IPS DF 6.9 (cell line): ENCODE data around the gene KPNA6.

Experiments
- DNase-seq: peaks from one replicate; pipeline ENCODE4 v3.0.0-alpha.2; 2013; ENCODE audit warnings: low read depth, low spot score
- H3K27ac ChIP-seq: one replicate; pipeline ENCODE4 v1.5.1; 2013; ENCODE audit warnings: low read length, control low read depth
- H3K27me3 ChIP-seq: 2 replicates; pipeline ENCODE4 v1.6.1; 2013; ENCODE audit warnings: mild to moderate bottlenecking, low read length; ENCODE audit not compliant: control insufficient read depth, insufficient read depth
- H3K36me3 ChIP-seq: 2 replicates; pipeline ENCODE4 v1.6.1; 2013; ENCODE audit warnings: low read length; ENCODE audit not compliant: control insufficient read depth, insufficient read depth
- H3K4me1 ChIP-seq: 2 replicates; pipeline ENCODE4 v1.6.1; 2013; ENCODE audit warnings: low read length; ENCODE audit not compliant: control insufficient read depth, insufficient read depth
- H3K4me3 ChIP-seq: 2 replicates; pipeline ENCODE4 v1.5.1; 2013; ENCODE audit warnings: mild to moderate bottlenecking, low read length
- H3K9me3 ChIP-seq: 2 replicates; pipeline ENCODE4 v1.6.1; 2013; ENCODE audit warnings: low read length, inconsistent platforms; ENCODE audit not compliant: control insufficient read depth, insufficient read depth
- WGBS: extraction: QIAGEN DNeasy Blood & Tissue Kit; methylation state at CpG from one replicate; pipeline ENCODE4 v1.1.7; 2013; ENCODE audit warnings: mixed read lengths, missing lambda C conversion rate; ENCODE audit not compliant: insufficient read length, insufficient coverage; 5-methylcytosine and 5-hydroxymethylcytosine counted together

Gene KPNA6

DNA sequence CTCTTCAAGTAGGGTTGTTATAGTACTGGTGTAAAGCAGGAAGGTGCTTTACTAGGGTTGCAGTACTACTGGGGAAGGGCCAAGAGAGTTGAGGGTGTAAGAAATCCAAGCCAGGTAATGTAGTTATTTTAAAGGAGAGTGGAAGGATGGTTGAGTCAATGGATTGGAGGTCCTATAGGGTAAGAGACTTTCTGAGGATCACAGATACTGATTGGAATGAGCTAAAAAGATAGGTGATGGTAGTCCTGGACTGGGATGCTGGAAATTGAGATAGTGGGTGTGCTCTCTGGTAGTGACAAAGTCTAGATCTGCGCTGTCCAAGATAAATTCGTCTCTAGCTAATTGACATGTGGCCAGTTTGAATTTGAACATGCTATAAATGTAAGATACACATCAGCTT, 78.6 kb downstream of the KPNA6 start:
- DNase-seq: no peak
- H3K9me3 ChIP-seq: no peaks in the 10 kb centered on the region
- H3K4me3 ChIP-seq: no peak overlapping the region
- H3K27ac ChIP-seq: no peak overlapping the region
- H3K36me3 ChIP-seq: peaks cover 39% of the 10 kb centered on the region
- no peaks in the 10 kb centered on the region for H3K27me3 ChIP-seq
- H3K4me1 ChIP-seq: no peaks in the 10 kb centered on the region
- WGBS: no CpG with 5 or more reads among the region's 2 CpGs

DNA sequence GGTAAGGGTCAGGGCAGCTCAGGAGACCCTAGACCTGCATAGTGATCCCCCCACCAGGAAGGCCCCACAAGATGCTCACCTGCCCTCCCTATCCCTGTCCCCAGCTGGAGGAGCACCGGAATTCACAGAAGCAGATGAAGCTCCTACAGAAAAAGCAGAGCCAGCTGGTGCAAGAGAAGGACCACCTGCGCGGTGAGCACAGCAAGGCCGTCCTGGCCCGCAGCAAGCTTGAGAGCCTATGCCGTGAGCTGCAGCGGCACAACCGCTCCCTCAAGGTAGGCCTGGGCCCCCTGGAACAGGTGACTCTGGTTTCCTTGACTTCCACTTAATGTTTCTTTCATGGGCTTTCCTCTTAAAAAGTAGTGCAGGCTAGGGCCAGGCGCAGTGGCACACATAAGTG, 80.0 kb downstream of the KPNA6 start:
- WGBS: no CpG with 5 or more reads among the region's 9 CpGs
- Histone ChIP-seq H3K27me3 (no peaks in the 10 kb centered on the region), H3K4me3 (no peak overlapping the region), H3K9me3 (no peaks in the 10 kb centered on the region), H3K36me3 (peaks cover 49% of the 10 kb centered on the region), H3K27ac (no peak overlapping the region), H3K4me1 (no peaks in the 10 kb centered on the region)
- no peak for DNase-seq

DNA sequence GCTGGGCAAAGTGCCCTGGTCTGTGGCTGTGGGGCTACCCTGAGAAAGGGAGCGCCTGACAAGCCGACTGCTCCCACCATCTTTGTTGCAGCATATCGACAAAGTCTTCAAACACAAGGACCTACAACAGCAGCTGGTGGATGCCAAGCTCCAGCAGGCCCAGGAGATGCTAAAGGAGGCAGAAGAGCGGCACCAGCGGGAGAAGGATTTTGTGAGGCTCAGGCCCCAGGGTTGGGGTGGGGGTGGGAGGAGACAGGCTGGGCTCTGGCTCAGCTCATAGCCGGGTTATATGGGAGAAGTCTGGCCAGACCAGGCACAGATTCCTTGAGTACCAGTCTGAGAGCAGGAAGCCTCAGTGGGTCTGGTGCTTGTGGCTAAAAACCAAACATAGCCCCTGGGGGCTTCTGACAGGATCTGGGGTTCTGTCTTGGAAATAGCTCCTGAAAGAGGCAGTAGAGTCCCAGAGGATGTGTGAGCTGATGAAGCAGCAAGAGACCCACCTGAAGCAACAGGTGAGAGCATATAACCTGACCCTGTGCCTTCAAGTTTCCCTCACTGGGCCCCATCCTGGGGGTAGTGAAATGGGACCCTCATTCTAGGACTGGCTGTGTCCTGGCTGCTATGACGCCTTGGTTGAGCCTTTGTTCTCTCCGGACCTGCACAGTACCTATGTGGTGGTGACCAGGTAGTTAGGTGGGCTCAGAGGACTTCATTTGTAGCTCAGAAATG, 84.5 kb downstream of the KPNA6 start:
- Histone ChIP-seq H3K4me3 (no peak overlapping the region), H3K27me3 (no peaks in the 10 kb centered on the region), H3K9me3 (no peaks in the 10 kb centered on the region), H3K27ac (no peak overlapping the region), H3K36me3 (peaks cover 76% of the 10 kb centered on the region), H3K4me1 (no peaks in the 10 kb centered on the region)
- WGBS: no CpG with 5 or more reads among the region's 8 CpGs
- DNase-seq: no peak

DNA sequence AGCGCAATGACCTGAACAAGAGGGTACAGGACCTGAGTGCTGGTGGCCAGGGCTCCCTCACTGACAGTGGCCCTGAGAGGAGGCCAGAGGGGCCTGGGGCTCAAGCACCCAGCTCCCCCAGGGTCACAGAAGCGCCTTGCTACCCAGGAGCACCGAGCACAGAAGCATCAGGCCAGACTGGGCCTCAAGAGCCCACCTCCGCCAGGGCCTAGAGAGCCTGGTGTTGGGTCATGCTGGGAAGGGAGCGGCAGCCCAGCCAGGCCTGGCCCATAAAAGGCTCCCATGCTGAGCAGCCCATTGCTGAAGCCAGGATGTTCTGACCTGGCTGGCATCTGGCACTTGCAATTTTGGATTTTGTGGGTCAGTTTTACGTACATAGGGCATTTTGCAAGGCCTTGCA, 87.1 kb downstream of the KPNA6 start:
- Histone ChIP-seq H3K36me3 (peaks cover 60% of the 10 kb centered on the region), H3K4me3 (no peak overlapping the region), H3K9me3 (no peaks in the 10 kb centered on the region), H3K4me1 (no peaks in the 10 kb centered on the region; the same call in 1 of the 2 replicates), H3K27ac (no peak overlapping the region), H3K27me3 (no peaks in the 10 kb centered on the region)
- no CpG with 5 or more reads among the region's 6 CpGs for WGBS
- no peak for DNase-seq

DNA sequence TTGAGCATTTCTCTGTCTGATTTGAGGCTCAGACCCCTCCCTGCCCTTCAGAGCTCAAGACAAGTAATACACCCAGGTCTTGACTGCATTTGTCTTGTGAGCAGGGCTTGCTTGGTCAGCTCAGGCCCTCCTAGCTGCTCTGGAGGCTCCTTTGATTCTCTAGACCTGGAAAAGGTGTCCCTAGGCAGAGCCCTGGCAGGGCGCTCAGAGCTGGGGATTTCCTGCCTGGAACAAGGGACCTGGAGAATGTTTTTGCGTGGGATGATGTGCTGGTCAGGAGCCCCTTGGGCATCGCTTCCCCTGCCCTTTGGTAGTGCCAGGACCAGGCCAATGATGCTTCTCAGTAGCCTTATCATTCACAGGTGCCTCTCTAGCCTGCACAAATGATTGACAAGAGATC, 87.7 kb downstream of the KPNA6 start:
- no peak for DNase-seq
- WGBS: no CpG with 5 or more reads among the region's 3 CpGs
- Histone ChIP-seq H3K27me3 (no peaks in the 10 kb centered on the region), H3K4me3 (no peak overlapping the region), H3K27ac (no peak overlapping the region), H3K36me3 (peaks cover 55% of the 10 kb centered on the region), H3K4me1 (no peaks in the 10 kb centered on the region; the same call in 1 of the 2 replicates), H3K9me3 (no peaks in the 10 kb centered on the region)

DNA sequence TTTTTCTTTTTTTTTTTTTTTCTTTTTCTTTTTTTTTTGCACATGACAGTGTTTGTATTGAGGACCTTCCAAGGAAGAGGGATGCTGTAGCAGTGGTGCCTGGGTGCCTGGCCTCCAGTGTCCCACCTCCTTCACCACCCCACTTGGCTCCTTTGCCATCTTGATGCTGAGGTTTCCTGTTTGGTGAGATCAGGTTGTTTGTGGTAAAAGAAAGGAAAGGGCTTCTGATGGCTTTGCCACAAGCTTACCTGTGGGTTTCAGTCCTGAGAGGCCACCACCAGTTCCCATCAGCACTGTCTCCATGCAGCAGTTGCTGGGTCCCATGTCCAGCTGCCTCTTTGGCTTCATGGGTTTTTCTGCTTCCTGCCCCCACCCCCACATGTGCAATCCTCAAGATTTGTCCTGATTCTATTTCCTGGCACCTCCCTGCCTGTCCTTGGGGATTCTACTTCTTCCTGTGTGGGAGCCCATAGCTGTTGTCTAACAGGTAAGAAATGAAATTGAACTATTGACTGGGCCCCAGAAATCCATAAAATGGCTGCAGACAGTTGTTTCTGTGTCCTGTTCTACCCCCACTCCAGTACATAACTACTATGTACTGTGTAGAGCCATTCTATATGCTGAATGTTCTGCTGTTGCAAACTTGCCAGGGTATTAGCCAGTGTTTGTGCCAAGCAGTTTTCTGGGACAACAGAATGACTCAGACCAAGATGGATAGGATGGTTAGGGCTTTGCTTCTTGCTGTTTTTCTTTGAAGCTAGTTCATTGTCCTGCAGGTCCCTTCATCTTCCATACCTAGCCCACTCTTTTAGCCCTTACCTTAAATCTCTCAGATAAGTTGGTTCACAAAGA, 88.3 kb downstream of the KPNA6 start:
- Histone ChIP-seq H3K27me3 (no peaks in the 10 kb centered on the region), H3K9me3 (no peaks in the 10 kb centered on the region), H3K27ac (no peak overlapping the region), H3K4me1 (no peaks in the 10 kb centered on the region; the same call in 1 of the 2 replicates), H3K4me3 (no peak overlapping the region), H3K36me3 (peaks cover 53% of the 10 kb centered on the region)
- DNase-seq: no peak

DNA sequence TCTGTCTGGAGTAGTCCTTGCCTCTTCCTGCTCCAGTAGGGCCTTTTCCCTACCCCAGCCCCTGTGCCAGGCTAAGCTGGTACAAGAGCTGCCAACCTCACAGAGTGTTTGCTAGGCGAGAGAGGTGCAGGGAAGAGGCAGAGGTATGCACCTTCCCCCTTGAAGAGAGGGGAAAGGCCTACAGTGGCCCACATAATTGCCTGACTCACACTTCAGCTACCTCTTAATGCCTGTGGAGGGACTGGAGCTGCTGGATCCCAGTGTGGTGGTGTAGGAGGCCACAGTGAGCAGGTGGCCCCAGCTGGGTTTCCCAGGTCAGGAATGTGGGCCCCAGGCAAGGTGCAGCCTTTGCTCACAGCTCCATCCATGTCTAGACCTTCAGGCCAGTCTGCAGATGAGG, 89.2 kb downstream of the KPNA6 start:
- H3K4me1 ChIP-seq: peaks cover 4% of the 10 kb centered on the region; the same call in 1 of the 2 replicates
- no peak for DNase-seq
- H3K9me3 ChIP-seq: no peaks in the 10 kb centered on the region
- H3K36me3 ChIP-seq: peaks cover 46% of the 10 kb centered on the region
- no peak overlapping the region for H3K27ac ChIP-seq
- H3K27me3 ChIP-seq: no peaks in the 10 kb centered on the region
- H3K4me3 ChIP-seq: no peak overlapping the region
- WGBS: no CpG with 5 or more reads among the region's 1 CpG

DNA sequence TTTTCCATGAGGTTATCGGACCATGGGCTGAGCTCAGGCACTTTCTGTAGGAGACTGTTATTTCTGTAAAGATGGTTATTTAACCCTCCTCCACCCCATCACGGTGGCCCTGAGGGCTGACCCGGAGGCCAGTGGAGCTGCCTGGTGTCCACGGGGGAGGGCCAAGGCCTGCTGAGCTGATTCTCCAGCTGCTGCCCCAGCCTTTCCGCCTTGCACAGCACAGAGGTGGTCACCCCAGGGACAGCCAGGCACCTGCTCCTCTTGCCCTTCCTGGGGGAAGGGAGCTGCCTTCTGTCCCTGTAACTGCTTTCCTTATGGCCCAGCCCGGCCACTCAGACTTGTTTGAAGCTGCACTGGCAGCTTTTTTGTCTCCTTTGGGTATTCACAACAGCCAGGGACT, 90.0 kb downstream of the KPNA6 start:
- no peak for DNase-seq
- Histone ChIP-seq H3K36me3 (peaks cover 40% of the 10 kb centered on the region), H3K27me3 (no peaks in the 10 kb centered on the region), H3K9me3 (no peaks in the 10 kb centered on the region), H3K27ac (no peak overlapping the region), H3K4me3 (no peak overlapping the region), H3K4me1 (peaks cover 4% of the 10 kb centered on the region; the same call in 1 of the 2 replicates)
- WGBS: no CpG with 5 or more reads among the region's 6 CpGs

DNA sequence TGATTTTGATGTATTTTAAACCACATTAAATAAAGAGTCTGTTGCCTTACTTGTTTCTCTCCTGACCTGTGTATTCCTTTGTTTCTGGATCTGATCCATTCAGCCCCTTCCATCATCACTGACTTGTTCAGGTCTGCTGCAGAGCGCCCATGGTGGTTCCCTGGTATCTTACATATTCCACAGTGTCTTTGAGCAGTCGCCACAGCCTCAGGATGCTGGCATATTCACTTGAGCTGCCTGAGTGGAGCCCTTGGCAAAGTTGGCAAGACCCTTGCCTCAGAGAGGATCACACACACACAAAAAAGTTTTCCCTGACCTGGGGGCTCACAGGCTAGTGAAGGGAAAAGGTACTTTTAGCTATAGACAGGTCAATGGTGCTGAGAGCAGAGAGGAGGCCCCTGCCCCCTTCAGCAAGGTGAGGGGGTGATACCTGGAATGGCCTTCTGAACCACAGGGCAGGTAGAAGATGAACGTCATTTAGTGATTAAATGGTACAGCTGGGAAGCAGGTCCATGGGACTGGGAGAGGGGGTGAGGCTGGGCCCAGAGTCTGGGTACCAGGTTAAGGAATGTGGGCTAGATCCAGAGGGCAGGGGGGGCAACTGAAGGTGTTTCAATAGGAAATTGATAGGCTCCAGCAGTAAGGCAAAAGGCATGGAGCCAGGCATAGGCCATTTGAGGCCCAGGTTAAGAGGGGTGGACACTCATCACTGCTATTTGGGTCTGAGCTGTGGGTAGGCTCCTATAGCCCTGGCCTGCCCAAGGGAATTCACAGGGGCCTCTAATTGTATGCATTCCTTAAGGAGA, 90.6 kb downstream of the KPNA6 start:
- no CpG with 5 or more reads among the region's 3 CpGs for WGBS
- DNase-seq: no peak
- no peaks in the 10 kb centered on the region for H3K9me3 ChIP-seq
- peaks cover 35% of the 10 kb centered on the region for H3K36me3 ChIP-seq
- H3K4me3 ChIP-seq: no peak overlapping the region
- peaks cover 4% of the 10 kb centered on the region; the same call in 1 of the 2 replicates for H3K4me1 ChIP-seq
- no peak overlapping the region for H3K27ac ChIP-seq
- H3K27me3 ChIP-seq: no peaks in the 10 kb centered on the region

DNA sequence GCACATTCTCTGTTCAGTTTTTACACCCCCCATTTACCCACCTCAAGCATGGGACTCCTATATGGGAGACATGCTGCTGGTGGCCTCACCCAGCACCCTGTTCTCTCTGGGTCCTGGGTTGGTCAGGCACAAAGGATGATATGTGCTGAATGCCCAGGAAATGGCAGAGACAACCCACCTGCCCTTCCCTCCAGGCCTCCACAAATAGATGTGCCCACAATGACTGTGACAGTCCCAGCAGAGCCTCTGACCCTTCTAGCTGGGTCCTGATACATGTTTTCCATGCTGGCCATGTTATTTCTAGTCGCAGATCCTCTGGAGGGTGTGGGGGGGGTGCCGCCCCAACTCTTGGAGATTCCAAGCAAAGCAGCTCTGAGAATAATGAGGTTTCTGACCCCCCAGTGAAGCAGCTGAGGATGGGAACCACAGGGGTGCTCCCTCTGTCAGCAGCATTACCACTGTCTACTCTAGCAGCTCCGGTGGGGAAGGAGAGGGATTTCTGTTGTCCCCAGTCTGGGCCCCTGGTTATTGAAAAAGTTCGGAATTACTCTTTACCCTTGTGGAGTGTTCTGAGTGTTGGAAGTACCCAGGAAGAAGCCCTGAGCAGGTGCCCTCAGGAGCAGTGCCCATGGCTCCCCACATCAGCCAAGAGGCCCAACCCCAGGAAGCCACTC, 91.3 kb downstream of the KPNA6 start:
- H3K4me1 ChIP-seq: peaks cover 4% of the 10 kb centered on the region; the same call in 1 of the 2 replicates
- no peak overlapping the region for H3K27ac ChIP-seq
- peaks cover 29% of the 10 kb centered on the region for H3K36me3 ChIP-seq
- H3K27me3 ChIP-seq: no peaks in the 10 kb centered on the region
- H3K4me3 ChIP-seq: no peak overlapping the region
- DNase-seq: no peak
- H3K9me3 ChIP-seq: no peaks in the 10 kb centered on the region
- WGBS: no CpG with 5 or more reads among the region's 4 CpGs
